GM12878 (cell line): ENCODE results near the gene RNF41. TPM values are rescaled to one million over a fixed set of nuclear protein-coding genes. Genes with fewer than 3 reads are reported as not detected.
A peak's percentile ranks its signal among the peaks of the same experiment; 100 is the strongest.

Source experiments
- ATF7 ChIP-seq: fragments of 450-650 bp; IDR thresholded peaks from 2 replicates; pipeline ENCODE4 v1.6.1; 2016; ENCODE audit warnings: low read depth, mild to moderate bottlenecking
- BHLHE40 ChIP-seq, 2 experiments: fragments of 450-650 bp in 1 of 2; IDR thresholded peaks; 2 replicates each; pipeline ENCODE4 v1.6.1; 2011 to 2017; ENCODE audit warnings: low read depth in 2 of 2, borderline replicate concordance in 1 of 2, improper control_type of control experiment in 1 of 2, low read length in 1 of 2, mild to moderate bottlenecking in 1 of 2
- BRCA1 ChIP-seq: IDR thresholded peaks from 2 replicates; pipeline ENCODE4 v1.6.1; 2011; ENCODE audit warnings: low read depth, low read length, improper control_type of control experiment
- CREB1 ChIP-seq: IDR thresholded peaks from 2 replicates; pipeline ENCODE4 v1.6.1; 2012; ENCODE audit warnings: low read depth, mild to moderate bottlenecking, inconsistent platforms
- ESRRA ChIP-seq: IDR thresholded peaks from 2 replicates; pipeline ENCODE4 v1.6.1; 2012; ENCODE audit warnings: mild to moderate bottlenecking, low read length, improper control_type of control experiment
- MYC ChIP-seq: IDR thresholded peaks from 2 replicates; pipeline ENCODE4 v1.6.1; 2011; ENCODE audit warnings: mild to moderate bottlenecking, low read length, moderate library complexity, inconsistent platforms; ENCODE audit not compliant: insufficient read depth, insufficient replicate concordance, insufficient read length, severe bottlenecking
- NFIC ChIP-seq: IDR thresholded peaks from 2 replicates; pipeline ENCODE4 v1.6.1; 2012; ENCODE audit warnings: low read depth, mild to moderate bottlenecking, inconsistent platforms, low read length, moderate library complexity
- NFYB ChIP-seq: IDR thresholded peaks from 2 replicates; pipeline ENCODE4 v1.6.1; 2011; ENCODE audit warnings: low read depth, mild to moderate bottlenecking, low read length, improper control_type of control experiment, moderate library complexity; ENCODE audit not compliant: insufficient read depth
- RB1 ChIP-seq: fragments of 450-650 bp; formaldehyde crosslinking; IDR thresholded peaks from 2 replicates; pipeline ENCODE4 v1.6.1; 2017; ENCODE audit warnings: mild to moderate bottlenecking, borderline replicate concordance
- RELA ChIP-seq: fragments of 450-650 bp; IDR thresholded peaks from 2 replicates; pipeline ENCODE4 v1.8.0; 2014; ENCODE audit warnings: borderline replicate concordance; ENCODE audit not compliant: partially characterized antibody
- SIX5 ChIP-seq: IDR thresholded peaks from 2 replicates; pipeline ENCODE4 v1.6.1; 2011; ENCODE audit warnings: mild to moderate bottlenecking, low read depth, low read length, moderate library complexity; ENCODE audit not compliant: severe bottlenecking
- SMC3 ChIP-seq: IDR thresholded peaks from 2 replicates; pipeline ENCODE4 v1.6.1; 2011; ENCODE audit warnings: low read length, improper control_type of control experiment, borderline replicate concordance
- SRF ChIP-seq, 2 experiments: IDR thresholded peaks; 2 replicates each; pipeline ENCODE4 v1.6.1; 2011; ENCODE audit warnings: low read depth in 2 of 2, low read length in 2 of 2, mild to moderate bottlenecking in 1 of 2, moderate library complexity in 1 of 2
- SUPT20H ChIP-seq: IDR thresholded peaks from 2 replicates; pipeline ENCODE4 v1.6.1; 2011; ENCODE audit warnings: low read depth, mild to moderate bottlenecking, low read length, moderate library complexity, borderline replicate concordance; ENCODE audit not compliant: control insufficient read depth
- TBL1XR1 ChIP-seq: IDR thresholded peaks from 2 replicates; pipeline ENCODE4 v1.6.1; 2012; ENCODE audit warnings: low read depth, low read length, improper control_type of control experiment
- TCF3 ChIP-seq: IDR thresholded peaks from 2 replicates; pipeline ENCODE4 v1.6.1; 2012; ENCODE audit warnings: low read depth, mild to moderate bottlenecking, low read length, borderline replicate concordance; ENCODE audit not compliant: insufficient read depth
- ZNF207 ChIP-seq: fragments of 450-650 bp; IDR thresholded peaks from 2 replicates; pipeline ENCODE4 v1.6.1; 2014; ENCODE audit warnings: antibody characterized with exemption, mild to moderate bottlenecking, borderline replicate concordance
- ZNF274 ChIP-seq: IDR thresholded peaks from one replicate; pipeline ENCODE4 v1.8.0; 2011; ENCODE audit not compliant: insufficient read length, insufficient read depth
- ZNF622 ChIP-seq: fragments of 450-650 bp; IDR thresholded peaks from 2 replicates; pipeline ENCODE4 v1.6.1; 2017; ENCODE audit warnings: mild to moderate bottlenecking, inconsistent platforms
- ZZZ3 ChIP-seq: IDR thresholded peaks from 2 replicates; pipeline ENCODE4 v1.6.1; 2011; ENCODE audit warnings: low read depth; ENCODE audit not compliant: control insufficient read depth, insufficient read length
- polyA plus RNA-seq, 11 experiments: library from polyadenylated mRNA; depleted of rRNA in 4 of 11; unstranded in 6 of 11; stranded (reverse) in 5 of 11; fragments of >200 nt; fragmentation: Nextera tagmentation in 4 of 11; fragmentation: Illumina TruSeq in 1 of 11; extraction: Ambion mirVana in 4 of 11; extraction: Trizol in 1 of 11; gene quantifications; 1 replicate in 1 of 11; 2 replicates in 10 of 11; pipeline versions ENCODE4 v1.2.1 to v1.2.3, GENCODE V29; 2011 to 2016; ENCODE audit warnings: inconsistent platforms in 2 of 11, missing spikeins in 2 of 11, low read depth in 1 of 11
- total RNA-seq, 4 experiments: library from RNA; depleted of rRNA in 3 of 4; stranded (reverse); fragments of >200 nt in 3 of 4; fragmentation: Illumina TruSeq in 1 of 4; extraction: Trizol in 1 of 4; gene quantifications; 2 replicates each; pipeline versions ENCODE4 v1.2.1 to v1.2.3, GENCODE V29; 2013 to 2021
- TF ChIP-seq, protein P1 (sequence below): fragments of 450-650 bp; IDR thresholded peaks from 2 replicates; pipeline ENCODE4 v1.6.1; 2018; ENCODE audit warnings: mild to moderate bottlenecking, low read depth, moderate library complexity; ENCODE audit not compliant: partially characterized antibody
- TF ChIP-seq, protein P2 (sequence below): fragments of 450-650 bp; IDR thresholded peaks from 2 replicates; pipeline ENCODE4 v1.6.1; 2016; ENCODE audit warnings: mild to moderate bottlenecking
- TF ChIP-seq, protein P3 (sequence below): fragments of 150-350 bp; IDR thresholded peaks from 2 replicates; pipeline ENCODE4 v1.6.1; 2016; ENCODE audit warnings: low read depth, low read length

RNF41 gene
- total and polyA plus RNA-seq, 10 of the 15 experiments (the other 5 are each of a cell fraction or from before 2014, with no cell fraction given), result 11.1 to 47.8 (median 30.6) TPM

DNA sequence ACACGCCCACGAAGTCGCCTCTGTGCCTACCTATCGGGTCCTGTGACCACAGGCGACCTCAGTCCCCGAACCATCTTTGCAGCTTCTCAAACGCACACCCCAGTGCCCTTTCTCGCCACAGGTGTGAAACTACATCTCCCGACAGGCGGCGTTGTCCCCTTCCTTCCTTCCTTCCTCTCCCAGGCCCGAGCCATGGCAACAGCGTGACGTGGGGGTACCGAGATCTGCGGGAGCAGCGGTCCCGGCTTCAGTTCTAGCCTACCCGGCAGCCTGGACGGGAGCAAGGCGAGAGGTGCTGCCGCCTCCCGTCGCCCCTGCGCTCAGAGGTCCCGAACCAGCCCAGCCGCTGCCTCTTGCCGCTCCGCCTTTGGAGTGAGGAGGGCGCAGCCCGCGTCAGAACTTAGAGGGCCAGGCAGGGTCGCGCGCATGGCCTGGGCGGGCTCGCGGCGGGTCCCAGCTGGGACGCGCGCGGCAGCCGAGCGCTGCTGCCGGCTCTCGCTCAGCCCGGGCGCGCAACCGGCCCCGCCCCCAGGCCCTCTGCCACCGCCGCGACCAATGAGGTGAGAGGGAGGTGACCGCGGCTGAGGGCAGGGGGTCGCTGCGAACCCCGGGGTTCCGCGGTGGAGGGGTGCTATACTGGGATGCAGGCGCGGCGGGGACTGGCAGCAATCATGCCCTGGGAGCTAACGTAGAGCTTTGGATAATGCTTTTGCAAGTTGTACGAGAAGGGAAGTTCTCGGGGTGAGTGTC lies 45.1 kb upstream of the RNF41 start, which contains the start of gene COQ10A (continued):
- TF ChIP-seq, protein P1, sequence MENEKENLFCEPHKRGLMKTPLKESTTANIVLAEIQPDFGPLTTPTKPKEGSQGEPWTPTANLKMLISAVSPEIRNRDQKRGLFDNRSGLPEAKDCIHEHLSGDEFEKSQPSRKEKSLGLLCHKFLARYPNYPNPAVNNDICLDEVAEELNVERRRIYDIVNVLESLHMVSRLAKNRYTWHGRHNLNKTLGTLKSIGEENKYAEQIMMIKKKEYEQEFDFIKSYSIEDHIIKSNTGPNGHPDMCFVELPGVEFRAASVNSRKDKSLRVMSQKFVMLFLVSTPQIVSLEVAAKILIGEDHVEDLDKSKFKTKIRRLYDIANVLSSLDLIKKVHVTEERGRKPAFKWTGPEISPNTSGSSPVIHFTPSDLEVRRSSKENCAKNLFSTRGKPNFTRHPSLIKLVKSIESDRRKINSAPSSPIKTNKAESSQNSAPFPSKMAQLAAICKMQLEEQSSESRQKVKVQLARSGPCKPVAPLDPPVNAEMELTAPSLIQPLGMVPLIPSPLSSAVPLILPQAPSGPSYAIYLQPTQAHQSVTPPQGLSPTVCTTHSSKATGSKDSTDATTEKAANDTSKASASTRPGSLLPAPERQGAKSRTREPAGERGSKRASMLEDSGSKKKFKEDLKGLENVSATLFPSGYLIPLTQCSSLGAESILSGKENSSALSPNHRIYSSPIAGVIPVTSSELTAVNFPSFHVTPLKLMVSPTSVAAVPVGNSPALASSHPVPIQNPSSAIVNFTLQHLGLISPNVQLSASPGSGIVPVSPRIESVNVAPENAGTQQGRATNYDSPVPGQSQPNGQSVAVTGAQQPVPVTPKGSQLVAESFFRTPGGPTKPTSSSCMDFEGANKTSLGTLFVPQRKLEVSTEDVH, result no peak
- TF ChIP-seq RB1 (peak; percentile 67; the same call in 1 of the 2 replicates), MYC (no peak), TCF3 (peak; percentile 49; the same call in 1 of the 2 replicates), NFIC (no peak), SMC3 (peak; percentile 7; the same call in 1 of the 2 replicates), ZNF207 (peak; percentile 78), SRF (IDR thresholded peaks at IDR 0.05; ENCODE audit: low read depth in 2 of 2, low read length in 2 of 2) (no peak), CREB1 (peak; percentile 82), NFYB (peak; percentile 78), ZNF274 (no peak), TBL1XR1 (no peak), ESRRA (no peak), SUPT20H (no peak), ZNF622 (no peak), BRCA1 (no peak), SIX5 (peak; percentile 76), RELA (no peak), BHLHE40 (IDR thresholded peaks at IDR 0.05; ENCODE audit: borderline replicate concordance in 1 of 2, low read depth in 2 of 2, low read length in 1 of 2) (peak in 1 of 2 experiments; percentile 55; a peak in 2 of 4 replicates), ATF7 (no peak), ZZZ3 (no peak)
- TF ChIP-seq, protein P2, sequence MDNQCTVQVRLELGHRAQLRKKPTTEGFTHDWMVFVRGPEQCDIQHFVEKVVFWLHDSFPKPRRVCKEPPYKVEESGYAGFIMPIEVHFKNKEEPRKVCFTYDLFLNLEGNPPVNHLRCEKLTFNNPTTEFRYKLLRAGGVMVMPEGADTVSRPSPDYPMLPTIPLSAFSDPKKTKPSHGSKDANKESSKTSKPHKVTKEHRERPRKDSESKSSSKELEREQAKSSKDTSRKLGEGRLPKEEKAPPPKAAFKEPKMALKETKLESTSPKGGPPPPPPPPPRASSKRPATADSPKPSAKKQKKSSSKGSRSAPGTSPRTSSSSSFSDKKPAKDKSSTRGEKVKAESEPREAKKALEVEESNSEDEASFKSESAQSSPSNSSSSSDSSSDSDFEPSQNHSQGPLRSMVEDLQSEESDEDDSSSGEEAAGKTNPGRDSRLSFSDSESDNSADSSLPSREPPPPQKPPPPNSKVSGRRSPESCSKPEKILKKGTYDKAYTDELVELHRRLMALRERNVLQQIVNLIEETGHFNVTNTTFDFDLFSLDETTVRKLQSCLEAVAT, result no peak
- TF ChIP-seq, protein P3, sequence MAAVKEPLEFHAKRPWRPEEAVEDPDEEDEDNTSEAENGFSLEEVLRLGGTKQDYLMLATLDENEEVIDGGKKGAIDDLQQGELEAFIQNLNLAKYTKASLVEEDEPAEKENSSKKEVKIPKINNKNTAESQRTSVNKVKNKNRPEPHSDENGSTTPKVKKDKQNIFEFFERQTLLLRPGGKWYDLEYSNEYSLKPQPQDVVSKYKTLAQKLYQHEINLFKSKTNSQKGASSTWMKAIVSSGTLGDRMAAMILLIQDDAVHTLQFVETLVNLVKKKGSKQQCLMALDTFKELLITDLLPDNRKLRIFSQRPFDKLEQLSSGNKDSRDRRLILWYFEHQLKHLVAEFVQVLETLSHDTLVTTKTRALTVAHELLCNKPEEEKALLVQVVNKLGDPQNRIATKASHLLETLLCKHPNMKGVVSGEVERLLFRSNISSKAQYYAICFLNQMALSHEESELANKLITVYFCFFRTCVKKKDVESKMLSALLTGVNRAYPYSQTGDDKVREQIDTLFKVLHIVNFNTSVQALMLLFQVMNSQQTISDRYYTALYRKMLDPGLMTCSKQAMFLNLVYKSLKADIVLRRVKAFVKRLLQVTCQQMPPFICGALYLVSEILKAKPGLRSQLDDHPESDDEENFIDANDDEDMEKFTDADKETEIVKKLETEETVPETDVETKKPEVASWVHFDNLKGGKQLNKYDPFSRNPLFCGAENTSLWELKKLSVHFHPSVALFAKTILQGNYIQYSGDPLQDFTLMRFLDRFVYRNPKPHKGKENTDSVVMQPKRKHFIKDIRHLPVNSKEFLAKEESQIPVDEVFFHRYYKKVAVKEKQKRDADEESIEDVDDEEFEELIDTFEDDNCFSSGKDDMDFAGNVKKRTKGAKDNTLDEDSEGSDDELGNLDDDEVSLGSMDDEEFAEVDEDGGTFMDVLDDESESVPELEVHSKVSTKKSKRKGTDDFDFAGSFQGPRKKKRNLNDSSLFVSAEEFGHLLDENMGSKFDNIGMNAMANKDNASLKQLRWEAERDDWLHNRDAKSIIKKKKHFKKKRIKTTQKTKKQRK, result no peak
